GM18858 (cell line): ENCODE results near the gene MICU2.

ENCODE experiments used
- ATAC-seq: cut with Tn5 transposase; IDR thresholded peaks from one replicate; pipeline ENCODE4 v1.9.1; 2021; ENCODE audit not compliant: unreplicated experiment

MICU2 gene

GRCh38 chr13:21603531-21604448, at the start of gene MICU2:
TSS of gene MICU2 (minus strand) at chr13:21604170. CDS start at chr13:21604148, 22 bp downstream.
- ATAC-seq, result peak; percentile 89

GRCh38 chr13:21641629-21642028, 37.7 kb upstream of the MICU2 start:
- ATAC-seq, result no peak

GRCh38 chr13:21639561-21639960, 35.6 kb upstream of the MICU2 start:
- no peak for ATAC-seq

GRCh38 chr13:21638319-21639282, 34.6 kb upstream of the MICU2 start:
- ATAC-seq, result peak; percentile 63

GRCh38 chr13:21637296-21637695, 33.3 kb upstream of the MICU2 start:
- no peak for ATAC-seq

- ATAC-seq, result no peak
Observed at GRCh38 chr13:21636656-21637055, 32.7 kb upstream of the MICU2 start.

- no peak for ATAC-seq
Observed at GRCh38 chr13:21632196-21632595, 28.2 kb upstream of the MICU2 start.

- no peak for ATAC-seq
Observed at GRCh38 chr13:21625366-21625765, 21.4 kb upstream of the MICU2 start.

GRCh38 chr13:21620861-21621260, 16.9 kb upstream of the MICU2 start:
- no peak for ATAC-seq

GRCh38 chr13:21619633-21620220, 15.8 kb upstream of the MICU2 start:
- ATAC-seq, result no peak

GRCh38 chr13:21616880-21617279, 12.9 kb upstream of the MICU2 start:
- no peak for ATAC-seq

- ATAC-seq, result no peak
Observed at GRCh38 chr13:21616205-21616866, 12.4 kb upstream of the MICU2 start.

- ATAC-seq, result no peak
Observed at GRCh38 chr13:21615427-21615826, 11.5 kb upstream of the MICU2 start.

GRCh38 chr13:21613791-21614190, 9.8 kb upstream of the MICU2 start:
- ATAC-seq, result no peak

GRCh38 chr13:21611385-21611784, 7.4 kb upstream of the MICU2 start:
- no peak for ATAC-seq

- no peak for ATAC-seq
Observed at GRCh38 chr13:21610687-21611086, 6.7 kb upstream of the MICU2 start.

GRCh38 chr13:21608961-21609360, 5.0 kb upstream of the MICU2 start:
- no peak for ATAC-seq

GRCh38 chr13:21606796-21607195, 2.8 kb upstream of the MICU2 start:
- ATAC-seq, result no peak

GRCh38 chr13:21606251-21606650, 2.3 kb upstream of the MICU2 start:
- ATAC-seq, result no peak

- ATAC-seq, result no peak
Observed at GRCh38 chr13:21596722-21597121, 7.2 kb downstream of the MICU2 start.

- ATAC-seq, result peak; percentile 53
Observed at GRCh38 chr13:21595546-21595822, 8.5 kb downstream of the MICU2 start.
